ENCODE data around the gene TMOD4.
"Not testable (repeated sequence)": the region's sequence is repeated elsewhere in the genome, so short reads cannot be mapped to it uniquely, and the experiment has no call there.

TMOD4 gene

GRCh38 chr1:151175863-151176262 is at the start of gene TMOD4:
Gene TMOD4 (minus strand): TSS chr1:151175981. CDS start chr1:151174875, 1,106 bp downstream.
- no peak for DNase-seq

- DNase-seq: no peak
Observed at GRCh38 chr1:151222130-151222529, 46.3 kb upstream of the TMOD4 start.

- no peak for DNase-seq
Observed at GRCh38 chr1:151221616-151222015, 45.8 kb upstream of the TMOD4 start.

GRCh38 chr1:151213560-151213959 is 37.8 kb upstream of the TMOD4 start:
- no peak for DNase-seq

- no peak for DNase-seq
Observed at GRCh38 chr1:151211972-151212705, 36.4 kb upstream of the TMOD4 start.

- no peak for DNase-seq
Observed at GRCh38 chr1:151210830-151211229, 35.0 kb upstream of the TMOD4 start.

- DNase-seq: not testable (repeated sequence)
Observed at GRCh38 chr1:151205381-151205965, 29.7 kb upstream of the TMOD4 start.

- peak in 1 of 2 experiments; percentile 58 for DNase-seq
Observed at GRCh38 chr1:151199873-151200581, 24.2 kb upstream of the TMOD4 start.

GRCh38 chr1:151198254-151199127 is 22.7 kb upstream of the TMOD4 start, which contains the start of gene PIP5K1A:
Gene PIP5K1A (plus strand): TSS chr1:151198552. CDS start chr1:151198997, 445 bp downstream.
- DNase-seq: peak; percentile 82 to 96

- peak in 1 of 2 experiments; percentile 66 for DNase-seq
Observed at GRCh38 chr1:151197863-151198253, 22.1 kb upstream of the TMOD4 start.

GRCh38 chr1:151196292-151196800 is 20.6 kb upstream of the TMOD4 start:
- peak; percentile 80 to 91 for DNase-seq

- DNase-seq: peak; percentile 70 to 90
Observed at GRCh38 chr1:151194894-151195594, 19.3 kb upstream of the TMOD4 start.

GRCh38 chr1:151193856-151194255 is 18.1 kb upstream of the TMOD4 start:
- peak in 1 of 2 experiments; percentile 16 for DNase-seq

GRCh38 chr1:151193304-151193703 is 17.5 kb upstream of the TMOD4 start:
- no peak for DNase-seq

GRCh38 chr1:151192047-151192446 is 16.3 kb upstream of the TMOD4 start:
- DNase-seq: no peak

GRCh38 chr1:151189637-151190445 is 14.1 kb upstream of the TMOD4 start, which contains the start of gene VPS72:
Gene VPS72 (minus strand): TSS chr1:151190197. CDS start chr1:151190121, 76 bp downstream.
- peak; percentile 53 to 83 for DNase-seq

GRCh38 chr1:151188667-151189066 is 12.9 kb upstream of the TMOD4 start:
- DNase-seq: not testable (repeated sequence)

- DNase-seq: no peak
Observed at GRCh38 chr1:151187205-151187604, 11.4 kb upstream of the TMOD4 start.

GRCh38 chr1:151184211-151184610 is 8.4 kb upstream of the TMOD4 start:
- DNase-seq: no peak

- DNase-seq: no peak
Observed at GRCh38 chr1:151176514-151177045, 799 bp upstream of the TMOD4 start.
